ENCODE results near the gene SIRT4. TPM values are rescaled to one million over a fixed set of nuclear protein-coding genes. Genes with fewer than 3 reads are reported as not detected.
A peak's percentile ranks its signal among the peaks of the same experiment; 100 is the strongest.
"Not testable (repeated sequence)": the region's sequence is repeated elsewhere in the genome, so short reads cannot be mapped to it uniquely, and the experiment has no call there.

Gene SIRT4
- 1.1 and 1.4 TPM in 2 replicates for total RNA-seq

GRCh38 chr12:120301962-120302815, at the start of gene SIRT4:
Gene SIRT4, plus strand, starts transcription at chr12:120302321. Its CDS starts 1,241 bp downstream, at chr12:120303562.
- DNase-seq (ENCODE audit: low read depth, low spot score): peak; percentile 85

DNA sequence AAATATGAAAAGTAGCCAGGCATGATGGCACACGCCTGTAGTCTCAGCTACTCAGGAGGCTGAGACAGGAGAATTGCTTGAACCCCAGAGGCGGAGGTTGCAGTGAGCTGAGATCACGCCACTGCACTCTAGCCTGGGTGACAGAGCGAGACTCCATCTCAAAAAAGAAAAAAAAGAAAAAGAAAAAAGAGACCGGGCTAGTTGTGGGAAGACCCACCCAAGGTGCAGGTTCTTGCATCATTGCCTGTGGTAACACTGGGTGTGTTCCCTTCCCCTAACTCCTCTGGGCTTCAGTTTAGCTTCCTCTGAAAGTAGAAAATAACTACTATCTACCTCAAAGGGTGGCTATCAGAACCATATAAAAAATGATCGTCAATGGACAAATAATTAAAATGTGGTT, 48.8 kb upstream of the SIRT4 start:
- not testable (repeated sequence) for DNase-seq (ENCODE audit: low read depth, low spot score)

- peak; percentile 79 for DNase-seq (ENCODE audit: low read depth, low spot score)
These were observed 47.3 kb upstream of the SIRT4 start for GRCh38 chr12:120254809-120255208.

GRCh38 chr12:120257041-120257821, 44.9 kb upstream of the SIRT4 start:
- DNase-seq (ENCODE audit: low read depth, low spot score): peak; percentile 96

GRCh38 chr12:120258323-120258896, 43.7 kb upstream of the SIRT4 start:
- no peak for DNase-seq (ENCODE audit: low read depth, low spot score)

DNA sequence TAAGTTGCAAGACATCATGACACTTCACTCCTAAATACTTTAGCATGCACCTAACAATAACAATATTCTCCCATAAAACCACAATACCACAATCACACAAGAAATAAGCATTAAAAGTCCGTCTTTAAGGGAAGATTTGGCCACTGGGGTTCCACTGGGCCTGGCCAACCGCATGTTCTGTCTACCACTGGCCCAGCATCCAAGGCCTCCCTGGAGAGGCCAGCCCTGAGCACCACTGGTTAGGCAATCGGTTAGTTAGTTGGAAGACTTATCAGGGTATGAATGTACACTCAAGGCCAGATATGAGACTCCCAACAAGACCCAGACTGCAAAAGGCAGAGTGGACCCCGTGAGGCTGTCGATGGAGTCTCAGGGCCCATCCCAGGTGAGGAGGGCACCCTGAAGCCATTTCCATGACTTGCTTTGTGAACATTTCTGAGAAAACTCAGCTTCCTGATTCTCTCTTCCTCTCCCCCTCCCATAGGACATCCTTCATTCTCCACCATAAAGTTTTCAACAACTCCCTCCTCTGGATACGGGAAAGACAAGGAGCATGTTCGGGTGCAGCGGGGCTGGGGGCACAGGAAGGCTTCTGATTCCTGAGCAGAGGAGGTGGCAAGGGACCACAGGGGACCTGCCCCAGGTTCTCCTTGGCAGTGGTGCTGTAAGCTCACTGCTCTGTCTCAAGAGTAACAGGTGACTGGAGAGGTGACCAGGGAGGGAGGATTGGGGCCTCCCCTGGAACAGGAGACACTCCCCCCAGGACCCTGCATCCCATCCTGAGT, 42.5 kb upstream of the SIRT4 start:
- no peak for DNase-seq (ENCODE audit: low read depth, low spot score)

GRCh38 chr12:120260607-120261006, 41.5 kb upstream of the SIRT4 start:
- no peak for DNase-seq (ENCODE audit: low read depth, low spot score)

- DNase-seq (ENCODE audit: low read depth, low spot score): no peak
These were observed 39.9 kb upstream of the SIRT4 start for GRCh38 chr12:120261951-120262851.

DNA sequence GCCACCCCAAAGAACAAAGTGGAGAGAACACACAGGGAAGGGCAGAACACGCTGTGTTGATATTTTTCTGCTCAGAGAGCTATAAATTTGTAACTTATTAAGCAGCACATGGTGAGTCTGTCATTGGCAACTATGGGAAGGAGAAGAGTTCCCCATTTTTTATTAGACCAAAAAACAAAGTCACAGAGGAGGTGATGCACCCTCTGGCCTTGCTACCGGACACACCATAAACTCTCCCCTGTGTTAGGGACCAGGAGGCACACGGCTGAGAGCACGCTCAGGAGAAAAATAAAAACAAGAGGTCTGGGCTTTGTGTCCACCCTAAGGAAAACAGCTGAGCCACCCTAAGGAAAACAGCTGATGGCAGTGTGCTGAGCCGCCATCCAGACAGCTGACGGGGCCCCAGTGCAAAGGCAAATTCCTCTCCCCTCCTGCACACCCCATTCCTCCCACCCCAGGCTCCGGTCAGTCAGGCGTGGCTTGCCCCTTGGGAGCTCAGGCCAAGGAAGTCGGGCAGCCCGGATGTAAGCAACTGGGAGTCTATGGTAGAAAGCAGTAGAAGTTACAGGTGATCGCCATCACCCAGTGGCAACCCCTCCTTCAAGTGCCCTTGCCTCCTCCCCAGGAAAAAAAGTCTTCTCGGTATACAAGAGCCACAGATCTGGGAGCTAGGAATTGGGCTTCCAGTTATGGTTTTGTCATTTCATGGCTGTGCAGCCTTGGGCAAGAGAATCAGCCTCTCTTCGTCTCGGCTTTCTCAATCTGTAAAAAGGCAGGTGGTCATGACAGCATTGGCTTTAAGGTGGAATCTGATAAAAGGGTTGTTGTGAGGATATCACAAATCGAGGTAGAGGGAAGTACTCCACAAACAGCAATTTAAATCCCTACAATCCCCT, 39.0 kb upstream of the SIRT4 start:
- DNase-seq (ENCODE audit: low read depth, low spot score): no peak

GRCh38 chr12:120263748-120264085, 38.4 kb upstream of the SIRT4 start:
- DNase-seq (ENCODE audit: low read depth, low spot score): no peak

GRCh38 chr12:120264086-120264903, 37.8 kb upstream of the SIRT4 start:
- no peak for DNase-seq (ENCODE audit: low read depth, low spot score)

GRCh38 chr12:120264904-120265472, 37.1 kb upstream of the SIRT4 start:
- no peak for DNase-seq (ENCODE audit: low read depth, low spot score)

DNA sequence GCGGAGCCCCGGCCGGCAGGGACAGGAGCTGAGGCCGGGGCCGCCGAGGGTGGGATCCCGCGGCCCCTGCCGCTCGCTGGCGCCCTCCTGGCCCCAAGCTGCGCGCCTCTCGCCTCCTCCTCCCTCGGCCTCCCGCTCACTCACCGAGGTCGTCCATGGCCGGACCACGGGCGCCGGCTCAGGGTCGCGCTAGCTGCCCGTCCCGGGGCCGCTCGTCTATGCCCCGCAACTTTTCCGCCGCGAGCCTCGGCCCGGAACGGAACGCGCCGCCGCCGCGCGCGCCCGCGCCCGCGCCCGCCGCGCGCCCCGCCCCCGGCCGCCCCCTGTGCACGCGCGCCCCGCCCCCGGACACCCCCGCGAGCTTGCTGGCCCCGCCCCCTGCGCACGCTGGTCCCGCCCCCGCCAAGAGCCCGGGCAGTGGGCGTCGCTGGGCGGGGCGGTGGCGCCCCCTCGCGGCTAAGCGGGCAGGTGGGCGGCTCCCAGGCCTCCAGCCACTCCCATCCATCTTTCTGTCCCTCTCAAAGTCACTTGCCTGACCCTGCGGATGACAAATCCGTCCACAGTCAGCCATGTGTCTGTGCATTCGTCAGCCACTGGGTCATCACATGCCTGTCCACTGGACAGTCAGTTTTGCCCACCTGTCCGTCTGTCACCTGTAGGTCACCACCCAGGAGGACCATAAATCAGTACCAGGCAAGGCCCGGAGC, 36.5 kb upstream of the SIRT4 start, which contains the start of gene PXN:
Gene PXN (minus strand): TSS at position 258 of the 707 bp plus-strand sequence. CDS start 101 bp downstream, at position 157.
- peak; percentile 46 for DNase-seq (ENCODE audit: low read depth, low spot score)

GRCh38 chr12:120266180-120266870, 35.8 kb upstream of the SIRT4 start:
- DNase-seq (ENCODE audit: low read depth, low spot score): no peak

DNA sequence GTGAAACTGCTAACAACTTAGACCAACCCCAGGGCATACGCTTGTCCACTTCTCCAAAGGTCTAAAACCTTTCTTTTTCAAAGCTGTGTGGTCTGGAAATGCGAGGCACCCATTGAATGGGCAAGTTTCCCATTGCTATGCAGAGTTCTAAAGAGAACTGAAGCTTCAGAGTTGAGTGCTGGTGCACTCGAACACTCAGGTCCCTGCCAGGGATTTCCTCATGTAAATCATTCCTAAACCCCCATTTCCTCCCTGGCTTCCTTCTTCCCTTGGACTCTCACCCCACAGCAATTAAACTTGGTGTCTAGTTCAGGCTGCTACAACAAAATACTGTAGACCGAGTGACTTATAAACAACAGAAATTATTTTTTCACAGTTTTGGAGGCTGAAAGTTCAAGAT, 34.4 kb upstream of the SIRT4 start:
- DNase-seq (ENCODE audit: low read depth, low spot score): no peak

DNA sequence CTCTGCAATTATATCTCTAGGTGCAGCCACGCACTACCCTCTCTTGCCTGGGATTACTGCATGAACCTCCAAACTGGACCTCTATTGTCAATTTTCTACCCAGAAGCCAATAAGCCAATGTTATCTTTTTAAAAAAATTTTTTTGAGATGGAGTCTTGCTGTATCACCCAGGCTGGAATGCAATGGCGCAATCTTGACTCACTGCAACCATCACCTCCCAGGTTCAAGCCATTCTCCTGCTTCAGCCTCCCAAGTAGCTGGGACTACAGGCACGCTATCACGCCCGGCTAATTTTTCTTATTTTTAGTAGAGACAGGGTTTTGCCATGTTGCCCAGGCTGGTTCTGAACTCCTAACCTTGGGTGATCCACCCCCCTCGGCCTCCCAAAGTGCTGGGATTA, 25.4 kb upstream of the SIRT4 start:
- DNase-seq (ENCODE audit: low read depth, low spot score): no peak
